ENCODE results near the gene PREB. TPM values are rescaled to one million over a fixed set of nuclear protein-coding genes. Genes with fewer than 3 reads are reported as not detected.

Gene PREB
- total RNA-seq, 1 experiment from 2014 or later = 52.7 TPM

DNA sequence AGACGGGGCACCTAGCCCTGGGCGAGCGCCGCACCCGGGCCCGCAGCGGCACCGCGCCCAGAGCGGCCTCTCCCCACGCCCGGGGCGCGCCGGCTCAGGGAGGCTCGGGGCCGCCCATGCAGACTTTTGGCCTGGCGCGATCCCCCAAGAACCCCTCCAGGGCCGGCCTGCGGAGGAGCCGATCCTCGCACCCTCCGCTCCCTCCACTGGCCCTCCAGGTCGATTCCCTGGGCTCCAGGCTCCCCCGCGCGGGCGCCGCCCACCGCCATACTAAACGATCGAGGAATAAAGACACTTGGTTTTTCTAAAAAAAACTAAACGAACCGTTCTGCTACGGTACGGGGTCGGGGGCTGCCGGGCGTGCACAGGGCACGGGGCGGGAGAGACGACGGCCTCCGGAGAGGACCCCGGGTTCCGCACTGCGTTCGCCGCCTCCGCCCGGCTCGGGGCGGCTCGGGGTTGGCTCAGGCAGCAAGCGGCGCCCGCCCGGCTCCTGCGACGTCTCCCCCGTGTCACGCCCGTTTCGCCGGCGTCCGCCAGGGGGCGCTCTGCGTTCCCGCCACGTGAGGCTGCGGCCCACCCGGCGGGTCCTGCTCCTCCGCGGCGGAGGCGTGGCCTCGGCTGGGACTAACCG is 48.2 kb downstream of the PREB start:
- POLR2A ChIA-PET (ENCODE audit: low non-redundant PET) = interaction anchor here (0.6 kb wide), 1 partner anchor 35 kb away, joined by 3 read pairs; the partner anchor contains the start of gene AGBL5
- Histone ChIP-seq H3K4me3 (ENCODE audit: low read depth, low read length, poor library complexity, severe bottlenecking) (peak overlapping the region; percentile 59), H3K4me1 (ENCODE audit: insufficient read depth, low read length, poor library complexity, severe bottlenecking) (peaks cover 13% of the 10 kb centered on the region), H3K36me3 (ENCODE audit: insufficient read depth, low read length, poor library complexity, severe bottlenecking) (no peaks in the 10 kb centered on the region), H3K27me3 (replicated peaks; ENCODE audit: insufficient read depth, low read depth, low read length, poor library complexity) (no peaks in the 10 kb centered on the region), H3K27ac (ENCODE audit: low read depth, low read length, poor library complexity, severe bottlenecking) (peak overlapping the region; percentile 86), H3K9me3 (ENCODE audit: low read depth, low read length, poor library complexity, severe bottlenecking) (no peaks in the 10 kb centered on the region)
- DNase-seq (ENCODE audit: low spot score) = peak; percentile 96
- CTCF ChIA-PET = interaction anchor here (0.6 kb wide), 1 partner anchor 55 kb away, joined by 3 read pairs; no protein-coding TSS in a partner anchor
- TF ChIP-seq EZH2 (IDR thresholded peaks at IDR 0.05; ENCODE audit: borderline replicate concordance, low read depth, low read length, poor library complexity, severe bottlenecking) (no peak), CTCF (conservative IDR thresholded peaks at IDR 0.05; ENCODE audit: low read depth, low read length) (peak; percentile 66)
- intact Hi-C loops (cut with micrococcal nuclease; ENCODE audit: unreplicated experiment) = no loop called here
- BruUV-seq (replicated peaks) = no TSS peak

GRCh38 chr2:27085673-27086089 is 48.8 kb downstream of the PREB start:
- H3K4me1 ChIP-seq (ENCODE audit: insufficient read depth, low read length, poor library complexity, severe bottlenecking) = peaks cover 17% of the 10 kb centered on the region
- H3K27me3 ChIP-seq (replicated peaks; ENCODE audit: insufficient read depth, low read depth, low read length, poor library complexity) = no peaks in the 10 kb centered on the region
- DNase-seq (ENCODE audit: low spot score) = no peak
- intact Hi-C loops (cut with micrococcal nuclease; ENCODE audit: unreplicated experiment) = no loop called here
- no peak for TF ChIP-seq EZH2 (IDR thresholded peaks at IDR 0.05; ENCODE audit: borderline replicate concordance, low read depth, low read length, poor library complexity, severe bottlenecking)
- TF ChIP-seq CTCF (conservative IDR thresholded peaks at IDR 0.05; ENCODE audit: low read depth, low read length) = no peak
- no TSS peak for BruUV-seq (replicated peaks)
- H3K27ac ChIP-seq (ENCODE audit: low read depth, low read length, poor library complexity, severe bottlenecking) = peak overlapping the region; percentile 86
- ChIA-PET CTCF (no interaction called here), POLR2A (ENCODE audit: low non-redundant PET) (no interaction called here)
- H3K36me3 ChIP-seq (ENCODE audit: insufficient read depth, low read length, poor library complexity, severe bottlenecking) = no peaks in the 10 kb centered on the region
- peak overlapping the region; percentile 59 for H3K4me3 ChIP-seq (ENCODE audit: low read depth, low read length, poor library complexity, severe bottlenecking)
- H3K9me3 ChIP-seq (ENCODE audit: low read depth, low read length, poor library complexity, severe bottlenecking) = no peaks in the 10 kb centered on the region

DNA sequence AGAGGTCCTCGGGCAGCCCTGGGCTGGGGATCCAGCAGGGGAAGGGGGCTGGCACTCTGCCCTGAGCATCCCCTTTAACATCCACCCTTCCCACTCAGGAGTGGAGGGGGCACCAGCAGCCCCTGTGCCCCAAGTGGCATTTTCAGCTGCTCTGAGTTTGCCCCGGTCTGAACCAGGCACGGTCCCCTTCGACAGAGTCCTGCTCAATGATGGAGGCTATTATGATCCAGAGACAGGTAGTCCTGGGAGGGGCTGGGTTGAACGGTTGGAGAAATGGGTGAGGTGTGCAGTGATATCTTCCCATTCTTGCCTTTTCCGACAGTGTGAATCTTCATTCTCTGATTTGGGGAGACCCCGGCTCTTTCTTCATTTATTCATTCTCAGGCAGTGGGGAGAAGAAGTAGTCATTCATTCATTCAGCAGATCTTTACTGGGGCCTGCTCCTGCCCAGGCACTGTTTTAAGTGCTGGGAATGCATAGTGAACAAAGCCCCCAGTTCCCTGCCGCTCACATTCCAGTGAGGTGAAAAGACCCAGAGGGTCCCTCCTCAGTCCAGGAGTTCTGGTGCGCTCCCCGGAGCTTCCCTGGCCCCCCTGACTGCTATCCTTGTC is 49.3 kb downstream of the PREB start:
- CTCF ChIA-PET = no interaction called here
- Histone ChIP-seq H3K27me3 (replicated peaks; ENCODE audit: insufficient read depth, low read depth, low read length, poor library complexity) (no peaks in the 10 kb centered on the region), H3K27ac (ENCODE audit: low read depth, low read length, poor library complexity, severe bottlenecking) (peak overlapping the region; percentile 86), H3K36me3 (ENCODE audit: insufficient read depth, low read length, poor library complexity, severe bottlenecking) (no peaks in the 10 kb centered on the region), H3K9me3 (ENCODE audit: low read depth, low read length, poor library complexity, severe bottlenecking) (no peaks in the 10 kb centered on the region), H3K4me3 (ENCODE audit: low read depth, low read length, poor library complexity, severe bottlenecking) (peak overlapping the region; percentile 59), H3K4me1 (ENCODE audit: insufficient read depth, low read length, poor library complexity, severe bottlenecking) (peaks cover 20% of the 10 kb centered on the region)
- TSS peak; percentile 40 for BruUV-seq (replicated peaks)
- TF ChIP-seq EZH2 (IDR thresholded peaks at IDR 0.05; ENCODE audit: borderline replicate concordance, low read depth, low read length, poor library complexity, severe bottlenecking) = no peak
- TF ChIP-seq CTCF (conservative IDR thresholded peaks at IDR 0.05; ENCODE audit: low read depth, low read length) = no peak
- DNase-seq (ENCODE audit: low spot score) = no peak
- POLR2A ChIA-PET (ENCODE audit: low non-redundant PET) = no interaction called here
- intact Hi-C loops (cut with micrococcal nuclease; ENCODE audit: unreplicated experiment) = no loop called here

Data from A673 (cell line).